BLaER1 (cell line): Measurements from ENCODE around the gene NAV2.

Source experiments
- H3K27ac ChIP-seq: shearing (Covaris generic); formaldehyde crosslinking; 2 replicates; pipeline ENCODE4 v1.8.1; 2022
- H3K27me3 ChIP-seq: shearing (Covaris generic); formaldehyde crosslinking; 2 replicates; pipeline ENCODE4 v1.8.1; 2022
- H3K36me3 ChIP-seq: shearing (Covaris generic); formaldehyde crosslinking; 2 replicates; pipeline ENCODE4 v1.8.1; 2022
- H3K4me1 ChIP-seq: shearing (Covaris generic); formaldehyde crosslinking; 2 replicates; pipeline ENCODE4 v1.8.1; 2022
- H3K4me2 ChIP-seq: shearing (Covaris generic); formaldehyde crosslinking; 2 replicates; pipeline ENCODE4 v1.8.1; 2022
- H3K4me3 ChIP-seq: shearing (Covaris generic); formaldehyde crosslinking; 2 replicates; pipeline ENCODE4 v1.8.1; 2022
- H3K9ac ChIP-seq: shearing (Covaris generic); formaldehyde crosslinking; 2 replicates; pipeline ENCODE4 v1.8.1; 2022
- H3K9me3 ChIP-seq: shearing (Covaris generic); formaldehyde crosslinking; 2 replicates; pipeline ENCODE4 v1.8.1; 2022
- H4K20me1 ChIP-seq: shearing (Covaris generic); formaldehyde crosslinking; 2 replicates; pipeline ENCODE4 v1.8.1; 2022
- Cebpa-rat ChIP-seq: shearing (Covaris generic); IDR thresholded peaks from 2 replicates; pipeline ENCODE4 v1.8.1; 2022

The NAV2 gene

DNA sequence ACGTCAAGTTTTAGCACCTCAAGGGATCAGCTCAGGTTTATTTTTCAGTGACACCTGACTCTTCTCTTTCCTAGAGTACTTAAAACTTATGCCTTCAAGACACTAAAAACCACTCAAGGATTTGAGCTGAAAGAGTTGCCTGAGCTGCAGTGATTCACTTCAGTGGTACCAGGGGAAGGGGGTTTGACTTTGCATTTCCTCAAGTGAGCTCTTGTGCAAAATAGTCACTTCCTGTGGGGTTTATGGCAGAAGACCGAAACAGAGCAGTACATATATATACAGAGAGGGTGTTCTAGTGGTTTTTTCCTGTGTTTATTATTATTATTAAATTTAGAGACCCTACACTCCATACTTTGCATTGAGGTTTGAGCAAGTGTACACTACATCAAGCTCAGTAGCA is 386.9 kb downstream of the NAV2 start:
- TF ChIP-seq Cebpa-rat, result no peak
- Histone ChIP-seq H3K4me2 (peak overlapping the region; percentile 68), H4K20me1 (no peaks in the 10 kb centered on the region), H3K27me3 (no peaks in the 10 kb centered on the region), H3K27ac (no peak overlapping the region), H3K36me3 (no peaks in the 10 kb centered on the region), H3K9me3 (no peaks in the 10 kb centered on the region), H3K9ac (no peak overlapping the region), H3K4me3 (no peak overlapping the region), H3K4me1 (peaks cover 39% of the 10 kb centered on the region)

DNA sequence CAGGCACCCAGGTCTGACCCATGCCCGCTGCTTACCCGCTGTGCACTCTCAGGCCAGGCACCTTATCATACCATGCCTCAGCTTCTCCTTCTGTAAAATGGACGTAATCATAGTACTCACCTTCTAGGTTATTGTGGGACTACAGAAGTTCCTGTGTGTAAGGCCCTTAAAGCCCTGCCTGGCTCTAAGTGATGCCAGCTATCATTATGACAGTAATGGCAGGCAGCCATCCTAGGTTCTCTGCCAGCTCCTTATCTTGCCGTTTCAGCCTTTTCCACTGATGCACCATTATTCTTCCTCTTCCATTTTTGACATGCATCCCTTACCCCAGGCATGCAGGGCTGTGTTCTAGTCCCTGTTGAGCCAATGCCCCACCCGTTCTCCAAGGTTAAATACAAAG is 389.8 kb downstream of the NAV2 start:
- Histone ChIP-seq H3K27me3 (no peaks in the 10 kb centered on the region), H3K4me1 (peaks cover 39% of the 10 kb centered on the region), H4K20me1 (no peaks in the 10 kb centered on the region), H3K4me2 (no peak overlapping the region), H3K4me3 (no peak overlapping the region), H3K9me3 (no peaks in the 10 kb centered on the region), H3K9ac (no peak overlapping the region), H3K27ac (no peak overlapping the region), H3K36me3 (no peaks in the 10 kb centered on the region)
- TF ChIP-seq Cebpa-rat, result no peak

DNA sequence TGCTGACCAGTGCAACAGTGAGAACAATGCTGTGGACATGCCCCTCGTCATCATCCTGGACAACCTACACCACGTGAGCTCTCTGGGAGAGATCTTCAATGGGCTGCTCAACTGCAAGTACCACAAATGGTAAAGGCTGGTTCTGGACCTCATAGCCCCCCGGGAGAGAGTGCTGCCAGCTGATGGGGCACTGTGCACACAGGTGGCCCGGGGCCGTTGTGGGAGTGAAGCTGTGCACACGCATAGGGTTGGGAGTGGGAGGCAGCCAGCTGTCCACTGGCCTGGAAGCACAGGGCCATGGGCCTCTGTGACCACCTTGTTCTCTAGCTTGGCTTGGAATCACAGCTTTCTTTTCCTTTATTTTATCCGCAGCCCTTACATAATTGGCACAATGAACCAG is 390.6 kb downstream of the NAV2 start:
- H3K4me3 ChIP-seq, result no peak overlapping the region
- H3K27me3 ChIP-seq, result no peaks in the 10 kb centered on the region
- no peak for TF ChIP-seq Cebpa-rat
- H3K36me3 ChIP-seq, result no peaks in the 10 kb centered on the region
- H3K4me1 ChIP-seq, result peaks cover 33% of the 10 kb centered on the region
- no peak overlapping the region for H3K27ac ChIP-seq
- H4K20me1 ChIP-seq, result no peaks in the 10 kb centered on the region
- H3K4me2 ChIP-seq, result peak overlapping the region; percentile 24; the same call in 1 of the 2 replicates
- H3K9me3 ChIP-seq, result no peaks in the 10 kb centered on the region
- H3K9ac ChIP-seq, result no peak overlapping the region

DNA sequence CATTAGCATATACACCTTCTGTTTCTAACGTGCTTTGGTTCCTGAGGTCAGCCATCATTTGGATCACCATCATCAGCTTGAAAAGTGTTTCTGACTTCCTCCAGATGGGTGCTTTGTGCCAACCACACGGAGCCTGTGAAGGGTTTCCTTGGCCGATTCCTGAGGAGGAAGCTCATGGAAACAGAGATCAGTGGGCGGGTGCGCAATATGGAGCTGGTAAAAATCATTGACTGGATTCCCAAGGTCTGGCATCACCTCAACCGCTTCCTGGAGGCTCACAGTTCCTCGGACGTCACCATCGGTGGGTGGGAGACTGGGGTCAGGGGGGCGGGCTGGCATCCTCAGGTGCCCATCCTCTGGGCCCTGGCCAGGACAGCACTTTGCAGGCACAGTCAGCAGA is 392.8 kb downstream of the NAV2 start:
- no peak for TF ChIP-seq Cebpa-rat
- no peak overlapping the region for H3K27ac ChIP-seq
- peaks cover 11% of the 10 kb centered on the region for H3K4me1 ChIP-seq
- no peak overlapping the region for H3K4me2 ChIP-seq
- no peaks in the 10 kb centered on the region for H3K27me3 ChIP-seq
- no peaks in the 10 kb centered on the region for H3K36me3 ChIP-seq
- H3K4me3 ChIP-seq, result no peak overlapping the region
- H3K9me3 ChIP-seq, result no peaks in the 10 kb centered on the region
- H4K20me1 ChIP-seq, result no peaks in the 10 kb centered on the region
- no peak overlapping the region for H3K9ac ChIP-seq

DNA sequence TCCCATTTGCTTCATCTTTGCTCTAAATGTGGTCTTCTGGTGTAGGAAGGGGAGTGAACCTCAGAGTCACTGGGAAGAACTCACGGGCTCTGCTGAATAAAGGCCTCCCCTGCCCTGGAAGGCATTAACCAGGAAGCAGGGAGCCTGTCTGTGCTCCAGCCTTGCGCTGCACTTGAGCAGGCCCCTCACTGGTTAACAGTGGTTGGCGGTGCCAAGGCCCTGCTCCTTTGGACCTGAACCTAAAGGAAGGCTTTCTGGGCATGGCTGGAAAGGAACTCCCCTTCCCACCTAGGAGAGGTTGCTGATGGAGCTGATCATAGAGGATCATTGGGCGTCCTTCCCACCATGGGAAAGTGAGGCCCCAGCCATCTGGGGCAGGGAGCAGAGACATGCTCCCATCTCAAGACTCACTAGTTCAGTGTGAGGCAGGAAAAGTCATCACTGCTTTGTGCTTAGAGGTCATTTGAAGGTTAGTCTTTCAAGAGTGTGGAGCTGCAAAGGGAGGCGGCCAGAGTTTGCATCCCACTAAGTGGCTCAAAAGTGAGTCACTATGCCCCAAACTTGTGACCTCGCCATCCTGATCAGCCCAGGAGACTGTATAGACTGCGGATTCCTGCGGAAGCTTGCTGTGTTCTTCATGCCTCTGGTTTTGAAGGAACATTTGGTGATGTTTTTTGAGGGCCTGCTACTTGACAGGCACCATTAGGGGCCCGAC is 397.3 kb downstream of the NAV2 start:
- no peaks in the 10 kb centered on the region for H3K9me3 ChIP-seq
- peaks cover 13% of the 10 kb centered on the region for H3K4me1 ChIP-seq
- no peak overlapping the region for H3K4me2 ChIP-seq
- no peaks in the 10 kb centered on the region for H4K20me1 ChIP-seq
- H3K27me3 ChIP-seq, result no peaks in the 10 kb centered on the region
- no peak overlapping the region for H3K9ac ChIP-seq
- H3K4me3 ChIP-seq, result no peak overlapping the region
- H3K36me3 ChIP-seq, result no peaks in the 10 kb centered on the region
- H3K27ac ChIP-seq, result no peak overlapping the region
- no peak for TF ChIP-seq Cebpa-rat

DNA sequence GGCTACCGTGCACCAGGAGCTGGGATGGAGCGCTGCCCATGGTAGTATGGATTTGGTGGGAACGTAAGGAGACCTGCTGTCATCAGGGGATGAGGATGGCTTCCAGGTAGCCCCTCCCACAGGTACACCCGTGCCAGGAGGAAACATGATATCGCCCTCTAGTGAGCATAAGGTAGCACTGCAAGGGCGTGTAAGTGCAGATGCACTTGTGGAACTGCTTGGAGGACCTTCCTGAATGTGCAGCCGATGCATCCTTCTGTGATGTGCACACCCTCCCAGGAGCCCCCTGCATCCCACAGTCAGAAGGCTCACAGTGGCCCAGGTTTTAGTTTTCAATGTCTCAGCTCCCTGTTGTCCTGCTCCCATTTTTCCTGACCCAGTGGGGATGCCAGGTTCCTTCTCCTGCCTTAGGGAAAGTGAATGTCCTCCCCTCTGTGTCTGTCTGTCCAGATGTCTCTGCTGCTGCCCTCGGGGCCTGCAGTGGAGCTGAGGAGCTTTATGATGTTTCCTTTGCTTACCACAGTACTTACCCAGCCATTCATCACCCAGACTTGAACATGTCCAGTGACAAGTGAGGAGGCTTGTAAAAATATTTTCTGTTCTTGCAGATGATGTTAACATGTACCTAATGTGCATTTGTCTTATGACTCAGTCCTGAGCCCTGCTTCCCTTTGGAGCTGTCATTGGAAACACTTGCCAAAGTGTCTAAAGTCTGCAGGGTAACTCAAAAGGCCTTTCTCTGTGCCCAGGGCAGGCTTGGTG is 398.5 kb downstream of the NAV2 start:
- no peaks in the 10 kb centered on the region for H3K9me3 ChIP-seq
- H3K9ac ChIP-seq, result no peak overlapping the region
- TF ChIP-seq Cebpa-rat, result no peak
- H3K4me1 ChIP-seq, result peaks cover 13% of the 10 kb centered on the region
- H3K27me3 ChIP-seq, result no peaks in the 10 kb centered on the region
- H3K27ac ChIP-seq, result no peak overlapping the region
- H4K20me1 ChIP-seq, result no peaks in the 10 kb centered on the region
- no peak overlapping the region for H3K4me3 ChIP-seq
- no peak overlapping the region for H3K4me2 ChIP-seq
- H3K36me3 ChIP-seq, result no peaks in the 10 kb centered on the region

DNA sequence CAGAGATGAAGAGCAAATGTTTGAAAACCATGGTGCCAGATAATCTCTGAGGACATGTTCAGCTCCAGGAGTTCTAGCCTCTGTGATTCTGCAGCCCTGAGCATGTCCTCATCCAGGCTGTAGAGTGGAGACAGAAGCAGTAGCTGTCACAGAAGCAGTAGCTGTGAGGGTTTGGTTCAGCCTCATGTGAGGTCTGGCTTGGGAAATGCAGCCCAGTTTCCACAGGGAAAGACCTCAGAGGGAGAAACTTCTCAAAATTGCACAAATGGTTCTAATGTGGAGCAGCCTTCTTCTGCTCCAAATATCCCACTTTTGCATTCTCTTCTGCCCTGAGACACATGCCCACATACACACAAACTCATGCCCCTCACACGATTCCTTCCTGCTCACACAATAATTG is 399.2 kb downstream of the NAV2 start:
- H3K27me3 ChIP-seq, result no peaks in the 10 kb centered on the region
- no peaks in the 10 kb centered on the region for H3K36me3 ChIP-seq
- no peaks in the 10 kb centered on the region for H3K9me3 ChIP-seq
- no peaks in the 10 kb centered on the region for H4K20me1 ChIP-seq
- H3K4me2 ChIP-seq, result no peak overlapping the region
- no peak overlapping the region for H3K9ac ChIP-seq
- H3K27ac ChIP-seq, result no peak overlapping the region
- no peak for TF ChIP-seq Cebpa-rat
- H3K4me1 ChIP-seq, result peaks cover 13% of the 10 kb centered on the region
- H3K4me3 ChIP-seq, result no peak overlapping the region

DNA sequence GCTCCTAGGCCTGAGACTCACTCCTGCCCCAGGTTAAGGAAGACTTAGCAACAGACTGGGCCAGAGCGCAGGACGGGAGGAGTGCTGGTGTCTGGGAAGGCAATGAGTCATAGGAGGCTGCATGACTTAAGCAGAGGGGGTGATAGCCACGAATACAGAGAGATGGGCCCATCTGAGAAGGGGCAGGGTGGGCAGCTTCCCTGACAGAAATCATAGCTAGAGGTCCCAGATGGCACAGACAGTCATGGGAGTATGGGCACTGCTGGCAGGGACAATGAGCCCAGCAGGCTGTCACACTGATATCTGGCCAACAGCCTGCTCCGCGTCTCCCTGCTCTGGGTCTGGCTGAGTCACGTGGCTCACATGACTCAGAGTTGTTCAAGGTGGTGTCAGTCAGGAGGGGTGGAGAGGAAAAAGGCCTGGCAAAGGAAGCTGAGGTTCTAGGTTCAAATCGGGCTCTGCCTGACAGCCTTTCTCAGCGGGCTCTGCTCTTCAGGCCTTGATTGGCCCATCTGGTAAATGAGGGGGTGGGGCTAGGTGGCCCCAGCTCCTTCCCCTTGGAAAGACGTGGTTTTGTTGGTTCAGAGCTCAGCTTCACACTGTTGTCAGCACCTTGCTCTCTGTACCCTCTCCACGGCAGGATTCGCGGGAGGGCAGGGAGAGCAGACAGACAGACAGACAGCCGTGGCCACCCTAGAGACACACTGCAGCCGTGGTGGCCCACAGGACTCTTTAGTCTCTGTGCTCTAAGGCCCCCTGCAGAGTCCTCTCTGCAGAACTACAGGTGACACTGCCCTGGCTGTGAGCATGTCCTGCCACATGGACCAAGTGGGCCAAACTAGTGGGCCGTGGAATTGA is 399.9 kb downstream of the NAV2 start:
- Histone ChIP-seq H3K4me3 (no peak overlapping the region), H3K27ac (0 out of 2 replicates have a peak overlapping the region, but pooled peaks have one; percentile 7)
- no peak for TF ChIP-seq Cebpa-rat

DNA sequence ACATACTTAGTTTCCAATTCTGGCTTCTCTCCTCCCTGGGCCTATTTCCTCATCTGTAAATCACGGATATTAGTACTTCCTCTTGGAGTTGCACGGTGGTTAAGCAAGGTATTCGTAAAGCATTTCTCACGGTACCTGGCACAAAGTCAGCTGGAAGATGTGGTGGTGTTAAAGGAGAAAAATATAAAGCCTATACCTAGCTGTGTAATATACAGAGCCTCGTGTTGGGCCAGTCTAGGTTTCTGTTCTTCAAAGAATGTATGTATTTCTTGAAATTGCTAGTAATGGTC is 400.5 kb downstream of the NAV2 start:
- TF ChIP-seq Cebpa-rat, result no peak
- H3K36me3 ChIP-seq, result no peaks in the 10 kb centered on the region
- H3K4me3 ChIP-seq, result no peak overlapping the region
- no peak overlapping the region for H3K9ac ChIP-seq
- peaks cover 13% of the 10 kb centered on the region for H3K4me1 ChIP-seq
- peak overlapping the region; percentile 66 for H3K4me2 ChIP-seq
- no peaks in the 10 kb centered on the region for H3K27me3 ChIP-seq
- no peaks in the 10 kb centered on the region for H3K9me3 ChIP-seq
- no peak overlapping the region for H3K27ac ChIP-seq
- H4K20me1 ChIP-seq, result no peaks in the 10 kb centered on the region

More for the DNA sequence above, 399.9 kb downstream of the NAV2 start:
- no peaks in the 10 kb centered on the region for H4K20me1 ChIP-seq
- no peaks in the 10 kb centered on the region for H3K36me3 ChIP-seq
- no peak overlapping the region for H3K9ac ChIP-seq
- no peaks in the 10 kb centered on the region for H3K27me3 ChIP-seq
- no peaks in the 10 kb centered on the region for H3K9me3 ChIP-seq
- H3K4me1 ChIP-seq, result peaks cover 13% of the 10 kb centered on the region
- peak overlapping the region; percentile 66 for H3K4me2 ChIP-seq

DNA sequence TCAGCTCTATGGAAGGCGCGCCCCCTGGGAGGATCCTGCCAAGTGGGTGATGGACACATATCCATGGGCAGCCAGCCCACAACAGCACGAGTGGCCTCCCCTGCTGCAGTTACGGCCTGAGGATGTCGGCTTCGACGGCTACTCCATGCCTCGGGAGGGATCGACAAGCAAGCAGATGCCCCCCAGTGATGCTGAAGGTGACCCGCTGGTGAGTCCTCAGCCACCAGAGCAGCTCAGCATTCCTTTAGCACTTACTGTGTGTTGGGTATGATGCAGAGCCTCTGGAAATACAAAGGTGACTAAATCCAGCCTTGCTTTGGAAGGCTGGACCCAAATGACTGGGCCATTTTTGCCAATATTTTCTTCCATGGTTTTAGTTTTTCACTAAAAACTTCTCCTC is 402.0 kb downstream of the NAV2 start:
- no peak overlapping the region for H3K27ac ChIP-seq
- peaks cover 13% of the 10 kb centered on the region for H3K4me1 ChIP-seq
- no peaks in the 10 kb centered on the region for H4K20me1 ChIP-seq
- H3K9me3 ChIP-seq, result no peaks in the 10 kb centered on the region
- no peaks in the 10 kb centered on the region for H3K27me3 ChIP-seq
- no peak overlapping the region for H3K4me3 ChIP-seq
- H3K4me2 ChIP-seq, result no peak overlapping the region
- no peak for TF ChIP-seq Cebpa-rat
- no peaks in the 10 kb centered on the region for H3K36me3 ChIP-seq
- H3K9ac ChIP-seq, result no peak overlapping the region
